Head of caudate nucleus (tissue), 42 donors: ENCODE measurements around the gene RCSD1.
"Not testable (repeated sequence)": the region's sequence is repeated elsewhere in the genome, so short reads cannot be mapped to it uniquely, and the experiment has no call there.

Source experiments
- DNase-seq, 42 donors: peaks; one replicate each; pipeline versions ENCODE4 v3.0.0 to v3.0.0-alpha.2; 2020 to 2021; ENCODE audit warnings: mixed read lengths in 7 of 42
- intact Hi-C: fragments of 100-400 bp; cut with DNase I; formaldehyde crosslinking; loops from one replicate; pipeline ENCODE4 v1.15.0; 2022

The RCSD1 gene

GRCh38 chr1:167720965-167721616 is 91.1 kb downstream of the RCSD1 start:
- intact Hi-C loops, result loop anchor here (5.0 kb wide), 1 partner anchor 81 kb away; no protein-coding TSS in a partner anchor
- DNase-seq, result peak in 38 of 42 donors; percentile 24 to 85 (median 62)

GRCh38 chr1:167721617-167722151 is 91.7 kb downstream of the RCSD1 start, which contains the start of gene MPZL1:
Gene MPZL1, plus strand, starts transcription at chr1:167721982. Its CDS starts 170 bp downstream, at chr1:167722152.
- peak; percentile 88 to 99 (median 97) for DNase-seq
- intact Hi-C loops, result loop anchor here (5.0 kb wide), 1 partner anchor 81 kb away; no protein-coding TSS in a partner anchor

- DNase-seq, result peak in 25 of 42 donors; percentile 8 to 59 (median 33)
- intact Hi-C loops, result loop anchor here (5.0 kb wide), 1 partner anchor 80 kb away; no protein-coding TSS in a partner anchor
Measured at GRCh38 chr1:167722152-167722869, 92.3 kb downstream of the RCSD1 start.

GRCh38 chr1:167722870-167723251 is 92.8 kb downstream of the RCSD1 start:
- intact Hi-C loops, result loop anchor here (5.0 kb wide), 1 partner anchor 79 kb away; no protein-coding TSS in a partner anchor
- DNase-seq, result no peak

GRCh38 chr1:167723707-167724323 is 93.8 kb downstream of the RCSD1 start:
- intact Hi-C loops, result loop anchor here (5.0 kb wide), 1 partner anchor 78 kb away; no protein-coding TSS in a partner anchor
- no peak for DNase-seq

- intact Hi-C loops, result no loop called here
Measured at GRCh38 chr1:167726008-167726407, 96.0 kb downstream of the RCSD1 start.

GRCh38 chr1:167728818-167729410 is 98.9 kb downstream of the RCSD1 start:
- intact Hi-C loops, result no loop called here

More at GRCh38 chr1:167726008-167726407, 96.0 kb downstream of the RCSD1 start:
- no peak for DNase-seq

GRCh38 chr1:167734227-167734626 is 104.2 kb downstream of the RCSD1 start:
- intact Hi-C loops, result no loop called here
- no peak for DNase-seq

More at GRCh38 chr1:167728818-167729410, 98.9 kb downstream of the RCSD1 start:
- DNase-seq, result no peak

- intact Hi-C loops, result no loop called here
- no peak for DNase-seq
Measured at GRCh38 chr1:167734841-167735240, 104.8 kb downstream of the RCSD1 start.

- DNase-seq, result no peak
- intact Hi-C loops, result no loop called here
Measured at GRCh38 chr1:167737169-167737568, 107.1 kb downstream of the RCSD1 start.

GRCh38 chr1:167738158-167738557 is 108.1 kb downstream of the RCSD1 start:
- no peak for DNase-seq
- intact Hi-C loops, result no loop called here

GRCh38 chr1:167739752-167740151 is 109.7 kb downstream of the RCSD1 start:
- no peak for DNase-seq
- intact Hi-C loops, result no loop called here

GRCh38 chr1:167741103-167741502 is 111.1 kb downstream of the RCSD1 start:
- intact Hi-C loops, DNase-seq: not testable (repeated sequence)

GRCh38 chr1:167742392-167743057 is 112.5 kb downstream of the RCSD1 start:
- intact Hi-C loops, DNase-seq: not testable (repeated sequence)

GRCh38 chr1:167744901-167745300 is 114.9 kb downstream of the RCSD1 start:
- intact Hi-C loops, result no loop called here
- DNase-seq, result no peak

GRCh38 chr1:167746013-167746672 is 116.1 kb downstream of the RCSD1 start:
- no peak for DNase-seq
- intact Hi-C loops, result no loop called here

- no peak for DNase-seq
- intact Hi-C loops, result no loop called here
Measured at GRCh38 chr1:167746988-167747655, 117.1 kb downstream of the RCSD1 start.
